Measurements from ENCODE around the gene MPP7. TPM values are rescaled to one million over a fixed set of nuclear protein-coding genes. Genes with fewer than 3 reads are reported as not detected.

Gene MPP7
- total and polyA plus RNA-seq, 2 donors (not counting 3 experiments of a cell fraction or from before 2014, with no cell fraction given) = 0.17 to 0.73 TPM

- peak; percentile 75 for FAIRE-seq
- Histone ChIP-seq H3K27ac (ENCODE audit: insufficient read depth, low read depth, low read length) (no peak overlapping the region), H3K9ac (replicated peaks; ENCODE audit: extremely low read depth, insufficient read depth, low read length) (no peak overlapping the region), H3K9me1 (replicated peaks; ENCODE audit: control insufficient read depth, extremely low read depth, insufficient read depth, low read length) (no peaks in the 10 kb centered on the region), H3K27me3 (ENCODE audit: control insufficient read depth in 2 of 2, insufficient read depth in 2 of 2, low read length in 2 of 2) (peaks cover 0 to under 1% of the 10 kb centered on the region in 2 experiments), H2AFZ (ENCODE audit: low read depth, low read length) (no peak overlapping the region), H3K79me2 (ENCODE audit: control insufficient read depth, insufficient read depth, low read length) (no peaks in the 10 kb centered on the region), H4K20me1 (replicated peaks; ENCODE audit: control insufficient read depth, extremely low read depth, insufficient read depth, low read length) (no peaks in the 10 kb centered on the region), H3K4me2 (ENCODE audit: insufficient read depth, low read length) (no peak overlapping the region), H3K4me1 (ENCODE audit: control insufficient read depth, extremely low read depth, insufficient read depth, low read length) (peaks cover 8% of the 10 kb centered on the region), H3K36me3 (ENCODE audit: control insufficient read depth in 2 of 2, extremely low read depth in 1 of 2, insufficient read depth in 2 of 2, low read length in 2 of 2) (no peaks in the 10 kb centered on the region), H3K9me3 (replicated peaks; ENCODE audit: control insufficient read depth, insufficient read depth, low read length) (no peaks in the 10 kb centered on the region), H3K4me3 (replicated peaks in 1 of 3; ENCODE audit: insufficient read depth in 1 of 3, low read depth in 1 of 3, low read length in 3 of 3) (no peak overlapping the region)
- dilution Hi-C loops (cut with MboI; ENCODE audit: extremely low pct_ligation_motif_present, low sequenced_read_pairs) = no loop called here
- intact Hi-C loops (cut with micrococcal nuclease) = loop anchor here (1.0 kb wide), 1 partner anchor 24 kb away; the partner anchor contains the start of gene MPP7
- CTCF ChIA-PET = interaction anchor here (0.7 to 1.7 kb wide), 7 partner anchors 11 to 641 kb away, joined by 3 to 7 read pairs (median 3); no protein-coding TSS in a partner anchor
- POLR2A ChIA-PET = no interaction called here
- DNase-seq (ENCODE audit: low read depth, low spot score) = peak; percentile 68
- TF ChIP-seq POLR2AphosphoS5 (IDR thresholded peaks at IDR 0.05; ENCODE audit: insufficient read depth, low read depth, low read length) (no peak), GATA2 (IDR thresholded peaks at IDR 0.05; ENCODE audit: insufficient read depth, insufficient read length, low read depth, low read length) (no peak), JUN (IDR thresholded peaks at IDR 0.05; ENCODE audit: borderline replicate concordance, insufficient read depth, insufficient read length, low read depth) (no peak), MAX (IDR thresholded peaks at IDR 0.05; ENCODE audit: insufficient read depth, insufficient read length) (peak; percentile 58), MYC (IDR thresholded peaks at IDR 0.05; ENCODE audit: low read depth, low read length) (no peak), FOS (IDR thresholded peaks at IDR 0.05; ENCODE audit: borderline replicate concordance, insufficient read depth, low read length) (no peak), POLR2A (IDR thresholded peaks at IDR 0.05; ENCODE audit: low read depth, low read length) (no peak), CTCF (IDR thresholded peaks at IDR 0.05; ENCODE audit: extremely low read depth in 1 of 2, insufficient read depth in 1 of 2, low read depth in 1 of 2, low read length in 2 of 2) (no peak), EZH2 (IDR thresholded peaks at IDR 0.05; ENCODE audit: borderline replicate concordance, low read depth, low read length, severe bottlenecking) (no peak)
- BruUV-seq (replicated peaks) = no TSS peak
These were observed 23.9 kb upstream of the MPP7 start for GRCh38 chr10:28326516-28327490.

All from endothelial cell of umbilical vein (primary cell).